NOMO-1 treated with DMSO at 0.1 percent for 48 hours (cell line): Measurements from ENCODE around the gene HES5.

Experiments used
- DNase-seq: peaks from one replicate; lab custom pipeline; 2025; ENCODE audit not compliant: unreplicated experiment; lab: John Stamatoyannopoulos, UW

The HES5 gene

DNA sequence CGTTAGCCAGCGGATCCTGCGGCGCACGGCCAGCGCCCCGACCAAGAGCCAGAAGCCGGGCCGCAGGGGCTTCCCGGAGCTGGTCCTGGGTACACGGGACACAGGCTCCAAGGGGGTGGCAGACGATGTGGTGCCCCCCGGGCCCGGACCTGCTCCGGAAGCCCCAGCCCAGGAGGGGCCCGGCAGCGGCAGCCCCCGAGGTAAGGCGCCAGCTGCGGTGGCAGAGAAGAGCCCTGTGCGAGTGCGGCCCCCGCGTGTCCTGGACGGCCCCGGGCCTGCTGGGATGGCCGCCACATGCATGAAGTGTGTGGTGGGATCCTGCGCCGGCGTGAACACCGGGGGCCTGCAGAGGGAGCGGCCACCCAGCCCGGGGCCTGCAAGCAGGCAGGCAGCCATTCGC is 27.9 kb downstream of the HES5 start:
- DNase-seq = no peak

DNA sequence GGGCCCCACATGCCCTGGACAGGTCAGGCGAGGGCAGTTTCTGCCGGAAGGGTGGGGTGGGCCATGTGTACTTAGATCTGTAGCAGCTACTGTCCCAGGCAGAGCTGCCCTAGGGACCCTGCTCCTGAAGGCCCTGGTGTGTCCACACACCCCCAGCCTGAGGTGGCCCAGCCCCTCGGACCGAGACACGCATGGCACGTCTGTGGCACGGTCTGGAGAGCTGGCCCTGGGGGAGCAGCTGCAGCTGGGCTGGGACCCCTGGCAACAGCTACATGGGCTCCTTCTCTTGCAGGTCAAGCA is 28.3 kb downstream of the HES5 start:
- DNase-seq = no peak

DNA sequence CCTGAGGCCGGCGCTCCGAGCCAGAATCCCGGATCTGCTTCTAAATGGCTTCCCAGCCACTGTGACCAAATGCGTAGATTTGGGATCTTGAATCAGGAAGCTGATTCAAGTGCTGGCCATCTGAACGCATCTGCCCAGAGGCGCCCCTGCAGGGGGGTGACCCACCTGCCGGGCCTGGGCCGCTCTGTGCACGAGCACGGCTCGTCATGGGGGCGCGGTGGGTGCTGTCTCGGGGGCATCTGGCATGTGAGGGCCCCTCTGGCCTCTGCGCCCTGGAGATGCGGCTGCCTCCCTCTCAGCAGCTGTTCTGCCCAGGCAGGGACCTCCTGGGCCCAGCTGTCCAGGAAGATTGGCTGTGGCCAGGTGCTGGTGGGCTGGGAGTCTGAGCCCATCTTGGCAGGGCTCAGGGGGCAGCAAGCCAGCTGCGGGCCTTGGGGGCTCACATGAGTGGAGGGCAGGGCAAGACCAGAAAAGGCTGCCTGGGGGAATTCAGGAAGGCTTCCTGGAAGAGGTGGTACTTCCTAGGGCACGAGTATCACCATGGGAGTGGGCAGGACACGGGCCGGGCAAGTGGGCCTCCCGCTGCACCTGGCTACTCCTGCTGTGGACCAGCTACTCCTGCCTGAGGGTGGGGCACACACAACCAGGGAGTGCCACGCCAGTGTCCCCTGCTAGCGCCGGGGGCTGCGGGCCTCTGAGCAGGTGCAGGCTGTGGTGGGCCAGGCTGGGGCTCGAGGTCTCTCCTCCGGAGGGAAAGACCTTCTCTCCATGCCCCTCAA is 28.8 kb downstream of the HES5 start:
- no peak for DNase-seq

DNA sequence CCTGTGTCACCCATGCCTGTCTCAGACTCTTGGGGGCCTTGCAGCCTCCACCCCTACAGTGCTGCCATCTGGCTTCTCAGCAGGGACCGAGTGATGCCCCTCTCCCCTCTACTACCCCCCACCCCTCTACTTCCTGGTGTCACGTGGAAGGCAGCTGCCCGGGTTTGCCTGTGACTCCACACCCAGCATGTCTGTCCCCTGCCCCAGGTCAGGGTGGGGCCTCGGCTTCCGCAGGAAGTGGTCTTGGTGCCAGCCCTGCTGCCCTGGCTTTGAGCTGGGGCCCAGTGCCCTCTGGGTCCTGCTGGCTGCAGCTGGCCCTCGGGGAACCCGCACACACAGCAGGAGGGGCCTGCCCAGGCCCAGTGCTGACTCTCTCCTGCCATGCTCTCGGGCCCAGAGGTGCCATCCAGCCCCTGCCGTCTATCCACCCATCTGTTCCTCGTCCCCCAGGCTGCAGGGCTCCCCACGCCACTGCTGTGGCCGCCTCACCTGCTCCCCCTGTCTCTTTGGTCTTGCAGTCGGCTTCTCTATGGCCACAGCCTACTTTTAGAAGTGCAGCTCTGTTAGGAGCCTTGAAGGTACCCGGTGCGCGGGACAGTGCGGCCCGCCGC is 30.0 kb downstream of the HES5 start:
- no peak for DNase-seq

DNA sequence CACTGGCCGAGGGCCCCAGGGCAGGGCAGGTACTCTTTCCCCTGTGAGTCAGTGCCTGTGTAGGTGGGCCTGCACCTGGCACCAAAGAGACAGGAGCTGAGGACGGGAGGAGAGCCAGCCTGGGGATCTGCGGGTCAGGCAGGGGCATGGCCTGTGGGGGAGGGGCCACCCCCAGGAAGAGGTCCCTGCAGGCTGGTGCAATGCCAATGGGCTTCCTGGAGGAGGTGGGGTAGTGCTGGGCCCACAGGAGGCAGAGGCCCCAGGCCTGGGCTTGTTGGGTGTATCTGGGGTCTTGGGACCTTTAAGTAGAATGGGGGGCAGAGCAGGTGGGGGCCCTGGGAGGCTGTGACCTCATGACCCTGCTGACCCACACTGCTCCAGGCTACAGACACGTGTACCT is 30.8 kb downstream of the HES5 start:
- no peak for DNase-seq

DNA sequence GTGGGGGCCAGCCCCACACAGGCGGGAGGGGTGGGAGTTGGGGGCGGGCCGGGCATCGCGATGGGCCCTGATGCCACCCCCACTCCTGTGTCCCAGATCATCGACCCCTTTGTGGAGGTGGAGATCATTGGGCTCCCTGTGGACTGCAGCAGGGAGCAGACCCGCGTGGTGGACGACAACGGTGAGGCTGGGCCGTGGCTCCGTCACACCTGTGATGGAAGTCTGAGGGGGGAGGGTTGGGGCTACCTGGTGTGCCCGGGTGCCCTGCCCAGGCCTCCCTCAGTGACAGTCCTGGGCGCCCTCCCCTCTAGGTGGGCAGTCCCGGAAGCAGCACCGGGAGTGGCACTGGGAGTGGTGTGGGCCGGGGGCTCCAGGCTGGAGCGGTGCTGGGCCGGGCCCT is 31.4 kb downstream of the HES5 start:
- no peak for DNase-seq

DNA sequence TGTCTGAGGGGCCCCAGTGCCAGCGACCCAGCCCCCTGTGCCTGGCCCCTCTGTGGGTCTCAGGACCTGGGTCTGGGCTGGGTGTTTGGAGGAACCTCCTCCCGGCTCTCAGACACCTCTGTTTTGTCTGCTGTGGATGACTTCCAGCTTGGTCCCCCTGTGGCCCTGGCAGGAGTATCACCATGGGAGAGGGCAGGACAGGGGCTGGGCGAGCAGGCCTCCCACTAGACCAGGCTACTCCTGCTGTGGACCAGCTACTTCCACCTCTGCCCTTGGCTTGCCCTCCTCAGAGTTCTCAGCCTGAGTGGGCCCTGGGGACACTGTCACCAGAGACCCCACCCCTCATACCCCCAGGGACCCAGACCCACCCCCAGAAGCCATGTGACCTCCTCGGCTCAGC is 32.2 kb downstream of the HES5 start:
- no peak for DNase-seq

DNA sequence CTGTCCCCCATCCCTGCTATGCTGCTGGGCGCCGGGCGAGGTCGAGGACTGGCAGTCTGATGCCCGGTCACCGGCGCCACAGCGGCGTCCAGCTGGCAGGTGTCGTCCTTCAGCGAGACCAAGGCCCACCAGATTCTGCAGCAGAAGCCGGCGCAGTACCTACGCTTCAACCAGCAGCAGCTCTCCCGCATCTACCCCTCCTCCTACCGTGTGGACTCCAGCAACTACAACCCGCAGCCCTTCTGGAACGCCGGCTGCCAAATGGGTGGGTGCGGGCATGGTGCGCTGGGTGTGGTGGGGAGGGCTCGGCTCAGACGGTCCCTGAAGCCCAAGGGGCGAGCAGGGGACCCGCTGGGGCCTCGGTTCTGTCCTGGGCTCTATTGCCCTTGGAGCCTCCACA is 33.3 kb downstream of the HES5 start:
- DNase-seq = no peak

DNA sequence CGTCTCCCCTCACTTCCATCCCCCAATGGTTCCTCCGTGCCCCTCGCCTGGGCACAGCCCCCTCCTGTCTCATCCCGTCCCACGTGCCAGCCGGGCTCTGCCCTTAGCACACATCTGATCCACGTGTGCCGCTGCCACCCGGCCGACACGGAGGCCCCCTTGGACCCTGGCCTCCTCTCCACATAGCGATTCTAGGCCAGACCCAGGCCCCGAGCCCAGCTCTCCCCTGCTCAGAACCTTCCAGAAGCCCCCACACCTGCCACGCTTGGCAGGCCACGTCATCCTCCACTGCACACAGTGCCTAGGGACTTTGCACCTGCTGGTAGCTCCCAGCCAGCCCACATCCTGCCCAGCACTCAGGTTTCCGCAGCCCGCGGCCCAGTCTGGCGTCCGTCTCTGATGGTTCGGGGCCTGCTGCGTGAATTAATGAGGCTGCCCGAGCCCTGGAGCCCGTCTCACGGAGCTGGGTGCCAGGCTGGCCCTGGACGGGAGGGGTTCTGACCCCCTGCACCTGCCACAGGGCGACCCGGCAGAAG is 33.9 kb downstream of the HES5 start:
- no peak for DNase-seq

DNA sequence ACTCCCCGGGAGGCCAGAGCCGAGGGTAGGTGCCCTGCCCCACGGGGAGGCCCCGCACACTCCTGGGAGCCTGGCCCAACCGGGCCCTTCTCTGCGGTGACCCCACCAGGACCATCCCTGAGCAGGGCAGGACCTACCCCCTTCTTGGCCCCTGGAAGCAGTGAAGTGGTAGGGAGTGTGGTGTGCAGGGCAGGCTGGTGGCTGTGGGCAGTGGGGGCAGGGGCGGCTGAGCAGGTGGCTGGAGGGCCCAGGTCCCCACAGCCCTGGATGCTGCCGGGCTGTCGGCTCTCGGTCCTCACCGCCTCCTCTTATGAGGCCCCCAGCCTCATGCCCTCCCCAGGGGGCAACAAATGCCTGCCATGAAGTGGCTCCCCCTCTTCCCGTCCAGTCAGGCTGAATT is 34.5 kb downstream of the HES5 start:
- no peak for DNase-seq

DNA sequence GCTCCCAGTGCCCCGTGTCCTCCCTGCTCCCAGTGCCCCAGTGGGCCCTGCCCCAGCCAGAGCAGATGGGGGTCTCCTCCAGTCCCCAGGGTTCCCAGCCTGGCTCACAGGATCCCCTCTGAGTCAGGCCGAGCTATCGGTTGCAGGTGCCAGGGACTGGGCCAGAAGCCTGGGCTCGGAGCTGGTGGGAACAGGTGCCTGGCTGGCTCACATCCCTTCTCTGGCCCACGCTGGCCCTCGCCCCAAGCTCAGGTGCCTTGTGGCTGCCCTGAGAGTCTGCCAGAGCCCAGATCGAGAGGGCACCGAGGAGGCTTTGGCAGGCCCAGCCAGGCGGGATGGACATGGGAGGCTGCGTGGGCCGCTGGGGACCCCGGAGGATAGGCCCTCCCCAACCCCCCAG is 35.0 kb downstream of the HES5 start:
- DNase-seq = no peak

DNA sequence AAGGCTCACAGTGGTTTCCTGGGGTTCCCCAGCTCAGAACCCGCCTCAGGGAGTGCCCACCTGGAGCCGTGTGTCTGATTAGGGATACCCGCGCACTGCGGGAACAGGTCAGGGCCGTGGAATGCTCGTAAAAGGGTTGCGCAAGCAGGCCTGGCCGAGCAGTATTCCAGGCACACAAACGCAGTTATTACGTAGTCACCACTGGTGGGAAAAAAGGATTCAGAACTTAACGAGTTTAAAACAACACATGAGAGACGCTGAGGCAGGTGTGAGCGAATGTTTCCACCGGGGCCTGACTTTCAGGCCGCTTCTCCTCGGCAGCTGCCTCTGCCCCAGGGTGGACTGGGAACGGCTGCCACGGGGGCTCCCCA is 35.8 kb downstream of the HES5 start:
- DNase-seq = no peak

DNA sequence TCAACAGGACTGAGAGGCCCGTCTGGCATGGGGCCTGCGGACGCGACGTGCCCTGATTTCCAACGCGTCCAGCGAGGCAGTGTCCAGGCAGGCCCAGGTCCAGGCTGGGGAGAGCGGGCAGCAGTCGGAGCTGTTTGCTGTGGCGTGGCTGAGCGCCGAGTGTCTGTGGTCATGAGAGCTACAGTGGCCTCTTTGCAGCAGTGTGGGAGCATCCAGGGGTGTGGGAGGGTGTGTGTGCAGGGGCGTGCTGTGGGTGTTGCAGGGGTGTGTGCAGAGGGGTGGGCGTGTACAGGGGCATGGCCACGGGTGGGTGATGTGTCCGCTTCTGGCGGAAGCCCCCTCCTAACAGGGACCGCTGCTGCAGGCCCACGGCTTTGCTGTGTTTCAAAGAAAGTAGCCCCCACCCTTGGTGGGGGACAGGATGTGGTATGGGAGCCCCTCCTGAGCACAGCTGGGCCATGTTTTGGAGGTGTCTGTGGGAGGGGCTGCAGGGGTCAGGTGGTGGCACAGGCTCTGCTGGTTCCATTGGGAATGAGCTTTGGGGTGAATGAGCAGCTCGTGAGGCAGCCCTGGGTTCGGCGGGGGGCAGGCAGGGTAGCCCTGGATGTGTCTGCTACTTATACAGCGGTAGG is 36.3 kb downstream of the HES5 start:
- DNase-seq = no peak

DNA sequence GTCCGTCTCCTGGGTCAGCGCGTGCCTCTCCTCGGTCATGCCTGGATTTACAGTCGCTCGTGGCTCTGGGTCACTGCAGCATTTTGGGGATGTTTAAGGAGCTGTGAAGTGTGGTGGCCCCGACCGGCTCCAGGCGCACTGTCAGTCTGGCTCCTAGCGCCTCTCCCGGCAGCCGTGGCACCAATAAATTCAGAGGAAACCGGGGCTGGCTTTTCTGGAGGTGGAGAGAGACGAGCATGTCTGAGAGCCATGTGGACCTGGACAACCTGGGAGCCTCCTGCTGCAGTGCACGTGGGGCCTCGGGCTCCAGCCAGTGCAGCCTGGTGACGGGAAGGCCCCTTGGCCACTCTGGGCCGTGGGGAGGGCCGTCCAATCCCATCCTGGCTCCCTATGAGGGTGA is 36.8 kb downstream of the HES5 start:
- DNase-seq = no peak

DNA sequence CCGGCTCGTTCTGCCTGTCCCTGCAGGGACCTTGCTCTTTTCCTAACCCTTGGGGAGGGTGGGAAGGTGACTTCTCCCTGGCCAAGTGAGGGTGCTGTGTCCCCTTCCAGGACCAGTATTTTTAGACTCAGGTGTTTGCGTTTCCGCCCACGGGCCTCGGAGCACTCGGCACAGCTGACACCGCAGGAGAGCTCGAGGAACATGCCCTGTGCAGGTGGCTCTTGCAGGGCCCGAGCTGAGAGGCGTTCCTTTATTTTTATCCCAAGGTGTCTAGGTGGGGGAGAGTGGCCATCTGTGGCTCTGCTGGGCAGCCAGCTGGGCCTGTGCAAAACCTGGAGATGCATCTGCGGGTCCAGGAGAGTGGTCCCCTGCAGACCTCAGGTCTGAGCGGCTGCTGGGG is 38.0 kb downstream of the HES5 start:
- DNase-seq = no peak

DNA sequence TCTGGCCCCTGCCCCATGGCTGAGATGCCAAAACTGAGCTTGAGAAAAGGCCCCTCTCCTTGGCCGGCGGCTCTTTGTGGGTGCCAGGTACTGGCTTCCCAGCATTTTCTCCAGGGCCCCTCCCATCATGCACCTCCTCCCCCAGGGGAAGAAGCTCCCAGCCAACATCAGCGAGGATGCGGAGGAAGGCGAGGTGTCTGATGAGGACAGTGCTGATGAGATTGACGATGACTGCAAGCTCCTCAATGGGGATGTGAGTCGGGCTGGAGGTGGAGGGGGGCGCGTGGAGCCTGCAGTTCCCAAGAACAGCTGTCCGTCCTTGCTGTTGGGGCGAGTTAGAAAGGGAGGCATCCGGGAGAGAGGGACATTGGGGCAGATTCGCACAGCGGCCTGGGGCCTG is 40.4 kb downstream of the HES5 start:
- no peak for DNase-seq

DNA sequence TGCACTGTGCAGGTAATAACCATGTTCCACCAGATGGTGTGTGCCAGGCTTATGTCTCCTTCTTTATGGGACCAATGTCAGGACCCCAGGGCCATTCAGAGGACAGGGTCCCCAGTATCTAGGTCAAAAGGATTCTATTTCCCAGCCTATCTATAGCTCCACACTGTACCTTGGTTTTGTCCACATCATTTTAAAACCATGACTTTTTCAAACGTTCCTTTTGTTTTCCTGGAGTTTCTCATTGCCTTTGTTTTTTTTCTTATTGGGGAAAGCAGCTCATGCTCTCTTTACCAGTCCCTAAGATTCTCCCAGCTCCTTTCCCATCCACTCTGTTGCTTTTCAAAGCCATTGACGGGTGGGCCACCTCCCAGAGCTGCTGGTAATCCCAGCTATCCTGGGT is 41.4 kb downstream of the HES5 start:
- no peak for DNase-seq

DNA sequence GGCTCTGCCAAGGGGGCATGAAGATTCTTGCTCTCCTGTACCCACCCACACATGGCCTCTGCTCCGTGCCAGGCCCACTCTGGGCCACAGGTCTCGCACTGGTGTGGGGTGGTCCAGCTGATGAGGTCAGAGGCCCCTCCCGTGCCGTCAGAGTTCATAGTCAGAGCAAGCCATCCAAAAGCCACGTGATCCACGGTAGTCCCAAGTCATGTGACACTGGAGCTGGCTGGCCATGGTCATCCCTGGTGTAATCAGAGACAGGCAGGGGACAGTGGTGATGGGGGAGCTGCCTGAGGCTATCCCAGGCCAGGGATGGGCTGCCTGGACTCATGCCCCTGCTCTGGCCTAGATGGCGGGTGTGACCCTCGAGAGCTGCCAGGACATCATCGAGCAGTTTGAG is 43.5 kb downstream of the HES5 start:
- no peak for DNase-seq

DNA sequence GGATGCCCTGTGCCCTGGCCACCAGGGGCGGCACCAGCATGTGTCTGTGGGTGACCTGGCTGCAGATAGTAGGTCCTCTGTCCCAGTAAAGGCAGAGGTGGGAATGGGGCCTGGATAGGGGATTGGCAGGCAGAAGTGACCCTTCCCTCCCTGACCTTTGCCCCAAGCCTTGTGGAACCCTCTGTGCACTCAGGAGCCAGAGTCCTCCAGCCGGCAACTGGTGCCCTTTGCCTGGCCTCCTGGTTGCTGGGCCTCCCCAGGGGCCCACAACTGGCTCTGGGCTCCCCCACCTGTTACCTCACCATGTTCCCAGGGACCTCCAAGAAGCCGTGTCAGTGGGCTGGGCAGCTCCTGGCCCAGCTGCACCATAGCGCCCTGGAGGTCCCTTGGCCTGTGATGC is 44.0 kb downstream of the HES5 start:
- no peak for DNase-seq

DNA sequence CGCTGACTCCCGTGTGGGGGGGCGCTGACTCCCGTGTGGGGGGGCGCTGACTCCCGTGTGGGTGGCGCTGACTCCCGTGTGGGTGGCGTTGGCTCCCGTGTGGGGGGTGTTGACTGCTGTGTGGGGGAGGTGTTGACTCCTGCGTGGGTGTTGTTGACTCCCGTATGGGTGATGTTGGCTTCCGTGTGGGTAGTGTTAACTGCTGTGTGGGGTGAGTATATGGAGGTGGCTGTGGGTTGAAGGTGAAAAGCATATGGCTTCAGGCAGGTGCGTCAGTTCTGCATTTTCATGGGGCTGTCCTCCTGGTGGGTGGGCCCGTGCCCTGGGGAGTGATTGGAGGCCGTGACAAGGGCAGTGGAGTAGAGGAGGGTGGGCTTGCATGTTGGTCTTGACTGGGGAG is 46.1 kb downstream of the HES5 start:
- no peak for DNase-seq

DNA sequence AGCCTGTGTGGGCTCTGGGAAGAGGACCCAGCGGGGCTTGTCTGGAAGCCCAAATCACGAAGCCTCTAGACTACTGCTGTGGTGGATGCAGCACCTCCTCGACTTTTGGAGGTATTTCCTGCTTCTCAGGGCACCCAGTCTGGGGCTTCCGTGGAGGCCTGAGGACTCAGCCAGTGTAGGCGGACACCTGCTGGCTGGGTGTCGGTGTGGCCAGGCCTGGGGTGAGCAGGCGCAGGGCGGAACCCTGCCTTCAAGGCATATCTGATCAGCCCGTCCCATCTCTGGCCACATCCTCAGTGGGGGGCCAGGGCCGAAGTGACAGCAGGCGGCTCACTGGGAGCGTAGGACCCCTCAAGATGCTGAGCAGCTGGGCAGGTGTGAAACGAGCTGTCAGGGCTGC is 47.0 kb downstream of the HES5 start:
- no peak for DNase-seq

DNA sequence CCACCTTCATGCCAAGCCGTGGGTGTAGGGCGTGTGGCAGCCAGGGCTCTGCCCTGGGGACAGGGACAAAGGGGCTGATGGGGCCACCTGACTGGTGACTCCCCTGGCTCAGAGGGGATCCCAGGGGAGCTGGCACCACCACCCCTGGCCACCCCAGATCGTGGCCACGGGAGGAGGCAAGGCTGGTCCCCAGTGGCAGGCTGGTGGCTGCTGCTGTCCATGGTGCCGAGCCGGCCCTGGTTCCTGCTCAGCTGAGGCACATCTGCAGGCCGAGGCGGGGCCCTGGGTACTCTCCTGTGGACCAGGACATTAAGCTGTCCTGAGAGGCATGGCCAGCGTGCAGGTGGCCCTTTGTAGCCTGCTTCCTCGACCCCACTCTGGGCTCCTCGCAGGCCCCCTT is 47.5 kb downstream of the HES5 start:
- DNase-seq = no peak

DNA sequence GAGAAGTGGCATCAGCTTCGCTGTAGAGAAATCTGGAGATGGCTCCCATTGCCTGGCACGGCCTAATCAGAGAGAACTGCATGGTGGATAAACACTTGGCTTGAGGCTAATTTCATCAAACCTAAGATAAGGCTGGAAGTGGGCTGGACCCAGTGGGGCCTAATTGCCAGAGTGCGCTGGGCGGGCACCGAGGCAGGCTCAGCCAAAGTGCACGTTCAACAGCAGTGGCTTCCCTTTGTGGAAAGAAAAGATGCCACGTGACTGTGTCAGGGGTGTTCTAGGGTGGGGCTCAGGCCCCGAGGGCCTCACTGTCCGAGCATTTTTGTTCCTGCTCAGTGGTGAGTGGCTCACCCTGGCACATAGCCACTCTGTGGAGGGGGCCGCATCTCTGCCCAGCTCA is 48.2 kb downstream of the HES5 start:
- no peak for DNase-seq
